Prostate gland (tissue), 2 donors: ENCODE data around the gene COL1A1.

ENCODE experiments used
- CTCF ChIP-seq, 4 experiments: fragments of 200-600 bp in 2 of 4; fragments of 450-650 bp in 2 of 4; sonication (generic) in 2 of 4; IDR thresholded peaks; 1 replicate in 3 of 4; 2 replicates in 1 of 4; pipeline ENCODE4 v1.5.1; 2016 to 2019; ENCODE audit warnings: antibody characterized with exemption in 4 of 4, mild to moderate bottlenecking in 2 of 4, moderate library complexity in 2 of 4
- POLR2A ChIP-seq: fragments of 450-650 bp; IDR thresholded peaks from one replicate; pipeline ENCODE4 v1.6.1; 2016; ENCODE audit warnings: antibody characterized with exemption, mild to moderate bottlenecking

DNA sequence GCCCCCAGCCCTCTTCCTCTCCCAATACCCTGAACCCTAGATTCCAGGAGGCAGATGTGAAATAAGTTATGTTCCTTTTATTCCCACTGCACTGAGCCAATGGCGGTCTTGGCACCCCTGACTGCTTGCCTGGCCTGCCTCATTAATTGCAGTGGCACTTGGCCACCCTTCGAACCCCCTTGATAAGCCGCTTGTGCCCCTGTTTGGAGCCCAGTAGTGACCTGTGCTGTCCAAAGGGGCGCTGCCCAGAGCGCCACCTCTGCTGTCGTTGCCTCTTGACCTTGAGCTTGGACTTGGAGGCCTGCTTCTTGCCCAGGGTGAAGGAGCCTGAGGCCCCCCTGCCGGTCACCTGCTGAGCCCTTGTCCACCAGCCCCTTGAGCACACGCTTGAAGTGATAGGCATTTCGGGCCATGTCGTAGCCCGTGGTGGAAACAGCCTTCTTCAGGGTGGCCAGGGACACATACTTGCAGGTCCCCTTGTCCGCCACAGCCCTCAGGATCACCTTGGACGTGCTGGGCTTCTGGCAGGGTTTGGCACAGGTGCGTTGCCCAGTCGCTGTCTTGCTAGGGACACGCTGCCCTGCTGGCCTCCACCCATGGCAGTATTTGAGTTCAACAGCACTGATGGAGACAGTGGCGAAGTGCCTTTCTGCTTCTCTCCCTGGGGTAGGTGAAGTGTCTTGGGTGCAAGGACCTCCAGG is 29.9 kb downstream of the COL1A1 start:
- no peak for TF ChIP-seq CTCF (IDR thresholded peaks at IDR 0.05)
- TF ChIP-seq POLR2A, result no peak
